Uterus (tissue), 4 donors: ENCODE measurements around the gene PIP4K2A. TPM values are rescaled to one million over a fixed set of nuclear protein-coding genes. Genes with fewer than 3 reads are reported as not detected.

Experiments
- DNase-seq, 2 donors: peaks; one replicate each; pipeline ENCODE4 v3.0.0-alpha.2; 2019 to 2020
- H3K27ac ChIP-seq, 2 donors: fragments of 200-600 bp; sonication (generic); 1 replicate in 1 of 2; 2 replicates in 1 of 2; pipeline ENCODE4 v1.5.1; 2016 to 2018
- H3K27me3 ChIP-seq, 2 donors: fragments of 200-600 bp; sonication (generic); one replicate each; pipeline ENCODE4 v1.5.1; 2018 to 2019; ENCODE audit warnings: control low read depth in 1 of 2
- H3K36me3 ChIP-seq, 2 donors: fragments of 200-600 bp; sonication (generic); one replicate each; pipeline ENCODE4 v1.5.1; 2019; ENCODE audit warnings: control low read depth in 1 of 2
- H3K4me1 ChIP-seq, 2 donors: fragments of 200-600 bp; sonication (generic); one replicate each; pipeline ENCODE4 v1.5.1; 2018 to 2019; ENCODE audit warnings: control low read depth in 1 of 2
- H3K4me3 ChIP-seq, 2 donors: fragments of 200-600 bp; sonication (generic); 1 replicate in 1 of 2; 2 replicates in 1 of 2; pipeline ENCODE4 v1.5.1; 2018 to 2019; ENCODE audit warnings: mild to moderate bottlenecking in 1 of 2
- H3K9me3 ChIP-seq, 2 donors: fragments of 200-600 bp; sonication (generic); one replicate each; pipeline ENCODE4 v1.5.1; 2019; ENCODE audit warnings: control low read depth in 1 of 2
- CTCF ChIP-seq, 4 experiments: fragments of 200-600 bp in 2 of 4; fragments of 450-650 bp in 2 of 4; sonication (generic) in 2 of 4; IDR thresholded peaks; one replicate each; pipeline ENCODE4 v1.5.1; 2016 to 2019; ENCODE audit warnings: antibody characterized with exemption in 4 of 4, mild to moderate bottlenecking in 2 of 4, moderate library complexity in 1 of 4
- POLR2A ChIP-seq, 2 donors: fragments of 450-650 bp; IDR thresholded peaks; one replicate each; pipeline ENCODE4 v1.6.1; 2016; ENCODE audit warnings: antibody characterized with exemption in 2 of 2, mild to moderate bottlenecking in 1 of 2, moderate library complexity in 1 of 2
- intact Hi-C: fragments of 100-400 bp; cut with DNase I; formaldehyde crosslinking; loops from one replicate; pipeline ENCODE4 v1.15.1; 2023; ENCODE audit warnings: low total_unique reads
- total RNA-seq, 4 donors: library from RNA; depleted of rRNA in 3 of 4; stranded (reverse); fragments of >200 nt in 3 of 4; gene quantifications; one replicate each; pipeline versions ENCODE4 v1.1.0 to v1.2.4, GENCODE V29; 2014 to 2023
- donor health status: DM: yes; HTN: yes; CAD: no.

PIP4K2A gene
- total RNA-seq, 4 donors from 2014 or later, result 17.4 to 42.4 (median 22.0) TPM

GRCh38 chr10:22629126-22629525, 85.3 kb downstream of the PIP4K2A start:
- H3K4me3 ChIP-seq, result no peak overlapping the region
- H3K27me3 ChIP-seq, result no peaks in the 10 kb centered on the region
- TF ChIP-seq POLR2A (IDR thresholded peaks at IDR 0.05) (no peak), CTCF (IDR thresholded peaks at IDR 0.05) (no peak)
- H3K4me1 ChIP-seq, result no peaks in the 10 kb centered on the region
- H3K9me3 ChIP-seq, result no peaks in the 10 kb centered on the region
- intact Hi-C loops, result no loop called here
- no peaks in the 10 kb centered on the region for H3K36me3 ChIP-seq
- no peak for DNase-seq
- H3K27ac ChIP-seq, result no peak overlapping the region

GRCh38 chr10:22628309-22628708, 86.1 kb downstream of the PIP4K2A start:
- H3K9me3 ChIP-seq, result no peaks in the 10 kb centered on the region
- H3K27me3 ChIP-seq, result no peaks in the 10 kb centered on the region
- H3K4me3 ChIP-seq, result no peak overlapping the region
- intact Hi-C loops, result no loop called here
- DNase-seq, result no peak
- no peaks in the 10 kb centered on the region for H3K36me3 ChIP-seq
- TF ChIP-seq CTCF (IDR thresholded peaks at IDR 0.05), result no peak
- TF ChIP-seq POLR2A (IDR thresholded peaks at IDR 0.05), result no peak
- H3K27ac ChIP-seq, result no peak overlapping the region
- H3K4me1 ChIP-seq, result no peaks in the 10 kb centered on the region

- Histone ChIP-seq H3K27me3 (no peaks in the 10 kb centered on the region), H3K36me3 (no peaks in the 10 kb centered on the region), H3K9me3 (no peaks in the 10 kb centered on the region), H3K4me1 (no peaks in the 10 kb centered on the region), H3K27ac (no peak overlapping the region), H3K4me3 (no peak overlapping the region)
- intact Hi-C loops, result no loop called here
- TF ChIP-seq POLR2A (IDR thresholded peaks at IDR 0.05), result no peak
- no peak for TF ChIP-seq CTCF (IDR thresholded peaks at IDR 0.05)
- DNase-seq, result no peak
Observed at GRCh38 chr10:22626784-22627183, 87.6 kb downstream of the PIP4K2A start.

GRCh38 chr10:22625516-22626290, 88.7 kb downstream of the PIP4K2A start:
- H3K27ac ChIP-seq, result peak overlapping the region in 1 of 2 donors; percentile 22
- TF ChIP-seq CTCF (IDR thresholded peaks at IDR 0.05), result no peak
- TF ChIP-seq POLR2A (IDR thresholded peaks at IDR 0.05), result no peak
- H3K4me3 ChIP-seq, result no peak overlapping the region
- H3K36me3 ChIP-seq, result no peaks in the 10 kb centered on the region
- no peaks in the 10 kb centered on the region for H3K27me3 ChIP-seq
- no peaks in the 10 kb centered on the region for H3K9me3 ChIP-seq
- intact Hi-C loops, result no loop called here
- no peak for DNase-seq
- H3K4me1 ChIP-seq, result no peaks in the 10 kb centered on the region

GRCh38 chr10:22624287-22624738, 90.1 kb downstream of the PIP4K2A start:
- H3K4me1 ChIP-seq, result no peaks in the 10 kb centered on the region
- no peak overlapping the region for H3K4me3 ChIP-seq
- peak overlapping the region; percentile 9 to 43 for H3K27ac ChIP-seq
- H3K36me3 ChIP-seq, result no peaks in the 10 kb centered on the region
- no peak for DNase-seq
- H3K27me3 ChIP-seq, result no peaks in the 10 kb centered on the region
- TF ChIP-seq CTCF (IDR thresholded peaks at IDR 0.05) (no peak), POLR2A (IDR thresholded peaks at IDR 0.05) (no peak)
- intact Hi-C loops, result no loop called here
- H3K9me3 ChIP-seq, result no peaks in the 10 kb centered on the region
